ENCODE measurements around the gene DHX15.

The DHX15 gene

GRCh38 chr4:24624381-24624780 lies 40.0 kb upstream of the DHX15 start (continued):
- TF ChIP-seq ZNF354C (tag by site-specific recombination; IDR thresholded peaks at IDR 0.05; ENCODE audit: borderline replicate concordance, low read depth), result no peak

GRCh38 chr4:24622146-24622834 lies 37.9 kb upstream of the DHX15 start:
- Histone ChIP-seq H3K36me3 (ENCODE audit: control insufficient read depth in 2 of 2, insufficient read depth in 1 of 2, low read length in 2 of 2) (no peaks in the 10 kb centered on the region), H3K9me3 (ENCODE audit: control insufficient read depth, insufficient read depth, low read depth, low read length) (no peaks in the 10 kb centered on the region), H3K27ac (ENCODE audit: extremely low read depth, low read depth, low read length) (no peak overlapping the region), H3K4me1 (ENCODE audit: control insufficient read depth, insufficient read depth, low read length) (0 out of 2 replicates have a peak, but pooled peaks cover 2% of the 10 kb centered on the region), H3K4me3 (ENCODE audit: low read depth, low read length) (no peak overlapping the region)
- ChIA-PET CTCF (interaction anchor here (0.6 to 1.0 kb wide), 2 partner anchors 12 to 613 kb away, joined by 3 read pairs; no protein-coding TSS in a partner anchor), POLR2A (no interaction called here)
- TF ChIP-seq ZNF843 (tag by site-specific recombination; IDR thresholded peaks at IDR 0.05) (no peak), ZEB2 (tag by site-specific recombination; IDR thresholded peaks at IDR 0.05) (no peak), TRIM28 (IDR thresholded peaks at IDR 0.05; ENCODE audit: borderline replicate concordance, low read length) (no peak), ZNF341 (tag by site-specific recombination; IDR thresholded peaks at IDR 0.05; ENCODE audit: low read depth) (no peak), ZNF488 (tag by site-specific recombination; IDR thresholded peaks at IDR 0.05) (no peak), ZNF19 (tag by site-specific recombination; IDR thresholded peaks at IDR 0.05; ENCODE audit: low read depth) (no peak), ZSCAN18 (tag by site-specific recombination; IDR thresholded peaks at IDR 0.05) (no peak), ZNF791 (tag by site-specific recombination; IDR thresholded peaks at IDR 0.05) (no peak), ZFP37 (tag by site-specific recombination; IDR thresholded peaks at IDR 0.05) (no peak)

- Histone ChIP-seq H3K9me3 (ENCODE audit: control insufficient read depth, insufficient read depth, low read depth, low read length) (no peaks in the 10 kb centered on the region), H3K27ac (ENCODE audit: extremely low read depth, low read depth, low read length) (no peak overlapping the region), H3K4me3 (ENCODE audit: low read depth, low read length) (no peak overlapping the region), H3K36me3 (ENCODE audit: control insufficient read depth in 2 of 2, insufficient read depth in 1 of 2, low read length in 2 of 2) (no peaks in the 10 kb centered on the region), H3K4me1 (ENCODE audit: control insufficient read depth, insufficient read depth, low read length) (no peaks in the 10 kb centered on the region)
- no peak for TF ChIP-seq ZBTB10 (tag by site-specific recombination; IDR thresholded peaks at IDR 0.05)
- TF ChIP-seq GLI4 (tag by site-specific recombination; IDR thresholded peaks at IDR 0.05), result no peak
- no peak for TF ChIP-seq ZNF621 (tag by site-specific recombination; IDR thresholded peaks at IDR 0.05)
- CTCF ChIA-PET, result no interaction called here
- POLR2A ChIA-PET, result no interaction called here
These were observed 31.6 kb upstream of the DHX15 start for GRCh38 chr4:24615977-24616376.

GRCh38 chr4:24614881-24615280 lies 30.5 kb upstream of the DHX15 start:
- H3K4me1 ChIP-seq (ENCODE audit: control insufficient read depth, insufficient read depth, low read length), result no peaks in the 10 kb centered on the region
- H3K4me3 ChIP-seq (ENCODE audit: low read depth, low read length), result no peak overlapping the region
- TF ChIP-seq KLF10 (tag by site-specific recombination; IDR thresholded peaks at IDR 0.05) (no peak), SCRT2 (tag by site-specific recombination; IDR thresholded peaks at IDR 0.05) (no peak), ZNF596 (tag by site-specific recombination; IDR thresholded peaks at IDR 0.05) (no peak), YY1 (tag by site-specific recombination; IDR thresholded peaks at IDR 0.05) (no peak), PRDM1 (tag by site-specific recombination; IDR thresholded peaks at IDR 0.05) (no peak), BCL11B (tag by site-specific recombination; IDR thresholded peaks at IDR 0.05; ENCODE audit: low read depth) (no peak), ZXDB (tag by site-specific recombination; IDR thresholded peaks at IDR 0.05) (no peak), ZNF488 (tag by site-specific recombination; IDR thresholded peaks at IDR 0.05) (no peak)
- H3K36me3 ChIP-seq (ENCODE audit: control insufficient read depth in 2 of 2, insufficient read depth in 1 of 2, low read length in 2 of 2), result no peaks in the 10 kb centered on the region
- H3K27ac ChIP-seq (ENCODE audit: extremely low read depth, low read depth, low read length), result no peak overlapping the region
- no peaks in the 10 kb centered on the region for H3K9me3 ChIP-seq (ENCODE audit: control insufficient read depth, insufficient read depth, low read depth, low read length)
- CTCF ChIA-PET, result no interaction called here
- POLR2A ChIA-PET, result no interaction called here

Measured in HEK293 (cell line).